ENCODE results near the gene HP1BP3.

The HP1BP3 gene

GRCh38 chr1:20770314-20771087 is 16.6 kb downstream of the HP1BP3 start:
- DNase-seq (ENCODE audit: low read depth): no peak

GRCh38 chr1:20767271-20767670 is 19.8 kb downstream of the HP1BP3 start:
- no peak for DNase-seq (ENCODE audit: low read depth)

GRCh38 chr1:20763417-20763816 is 23.7 kb downstream of the HP1BP3 start:
- DNase-seq (ENCODE audit: low read depth): no peak

DNA sequence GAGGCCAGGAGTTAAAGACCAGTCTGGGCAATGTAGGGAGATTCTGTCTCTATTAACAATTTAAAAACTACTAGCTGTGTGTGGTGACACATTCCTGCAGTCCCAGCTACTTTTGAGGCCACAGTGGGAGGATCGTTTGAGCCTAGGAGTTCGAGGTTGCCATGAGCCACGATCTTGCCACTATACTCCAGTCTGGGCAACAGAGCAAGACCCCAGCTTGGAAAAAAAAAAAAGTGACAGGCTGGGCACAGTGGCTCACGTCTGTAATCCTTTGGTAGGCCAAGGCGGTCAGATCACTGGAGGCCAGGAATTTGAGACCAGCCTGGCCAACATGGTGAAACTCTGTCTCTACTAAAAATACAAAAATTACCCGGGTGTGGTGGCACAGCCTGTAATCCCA is 26.8 kb downstream of the HP1BP3 start:
- no peak for DNase-seq (ENCODE audit: low read depth)

DNA sequence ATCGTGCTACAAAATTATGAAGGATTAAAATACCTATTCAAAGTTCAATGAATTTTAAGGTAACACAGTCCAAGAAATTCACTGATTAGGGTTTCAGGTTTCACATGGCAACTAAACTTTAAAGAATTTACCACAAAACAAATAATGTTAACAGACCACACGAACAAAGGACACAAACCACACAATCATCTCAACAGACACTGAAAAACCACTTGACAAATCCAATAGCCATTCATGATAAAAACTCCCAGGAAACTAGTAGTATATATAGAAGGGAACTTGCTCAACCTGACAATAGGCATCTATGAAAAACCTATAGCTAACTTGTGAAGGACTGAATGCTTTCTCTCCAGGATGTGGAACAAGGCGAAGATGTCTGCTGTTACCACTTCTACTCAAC is 33.5 kb downstream of the HP1BP3 start:
- no peak for DNase-seq (ENCODE audit: low read depth)

DNA sequence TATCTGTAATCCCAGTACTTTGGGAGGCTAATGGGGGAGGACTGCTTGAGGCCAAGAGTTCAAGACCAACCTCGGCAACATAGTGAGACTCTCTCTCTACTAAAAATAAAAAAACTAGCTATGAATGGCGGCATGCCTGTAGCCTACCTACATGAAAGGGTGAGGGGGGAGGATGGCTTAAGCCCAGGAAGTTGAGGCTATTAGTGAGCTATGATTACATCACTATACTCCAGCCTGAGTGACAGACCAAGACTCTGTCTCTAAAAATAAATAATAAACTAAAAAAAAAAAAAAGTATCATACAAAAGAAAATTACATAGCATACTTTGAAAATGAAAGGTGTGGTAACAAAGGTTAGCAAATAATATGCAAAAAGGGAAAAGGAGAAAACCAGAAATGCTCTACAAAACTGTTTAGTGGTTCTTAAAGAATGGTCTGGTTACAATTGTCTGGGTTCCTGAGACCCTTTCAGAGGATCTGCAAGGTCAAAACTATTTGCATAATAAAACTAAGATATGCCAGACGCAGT is 35.6 kb downstream of the HP1BP3 start:
- DNase-seq (ENCODE audit: low read depth): no peak

DNA sequence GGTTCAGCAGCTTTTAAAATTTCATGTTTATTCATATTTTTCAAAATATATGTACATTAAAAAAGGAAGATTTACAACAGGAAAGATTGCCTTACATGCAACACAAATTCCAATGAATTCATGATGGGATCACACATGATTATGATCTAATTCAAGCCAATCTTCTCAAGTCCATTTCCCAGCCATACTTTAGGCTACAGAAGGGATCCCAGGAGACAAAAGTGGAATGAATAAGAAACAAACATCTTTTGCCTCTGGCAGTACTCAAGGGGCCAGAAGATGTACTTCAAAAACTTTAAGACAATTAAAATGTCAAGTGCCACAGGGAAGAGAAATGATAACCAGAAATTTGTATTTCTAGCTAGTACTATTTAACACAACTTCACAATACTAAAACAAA is 44.4 kb downstream of the HP1BP3 start:
- DNase-seq (ENCODE audit: low read depth): no peak

- no peak for DNase-seq (ENCODE audit: low read depth)
Measured at GRCh38 chr1:20740781-20741180, 46.3 kb downstream of the HP1BP3 start.

- DNase-seq (ENCODE audit: low read depth): no peak
Measured at GRCh38 chr1:20739225-20739624, 47.9 kb downstream of the HP1BP3 start.

DNA sequence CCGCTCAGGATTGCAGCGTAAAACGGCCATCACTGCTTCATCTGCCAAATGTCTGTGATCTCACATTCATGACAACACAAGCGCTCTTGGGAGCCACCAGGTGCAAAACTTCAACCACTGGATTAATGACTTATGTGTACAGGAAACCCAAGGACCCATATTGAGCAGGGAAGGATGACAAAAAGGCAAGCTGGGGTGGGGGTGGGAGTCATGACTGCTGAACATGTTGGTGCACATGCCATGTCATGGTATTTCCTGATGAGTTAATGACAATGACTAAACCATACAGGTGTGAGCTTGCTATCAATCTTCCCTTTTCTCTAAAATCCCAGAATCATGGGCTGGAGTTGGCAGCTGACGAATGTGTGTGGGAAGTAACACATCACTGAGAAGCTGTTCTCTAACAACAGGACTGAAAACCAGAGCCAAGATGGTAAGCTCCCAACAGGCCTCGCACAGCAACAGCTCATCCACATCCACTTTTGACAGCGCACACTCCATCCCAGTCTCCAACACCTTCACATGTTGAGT is 51.5 kb downstream of the HP1BP3 start:
- DNase-seq (ENCODE audit: low read depth): no peak

- DNase-seq (ENCODE audit: low read depth): no peak
Measured at GRCh38 chr1:20733360-20733975, 53.6 kb downstream of the HP1BP3 start.

- peak; percentile 53 for DNase-seq (ENCODE audit: low read depth)
Measured at GRCh38 chr1:20732588-20733359, 54.3 kb downstream of the HP1BP3 start, which contains the start of gene SH2D5. Gene SH2D5 (minus strand): TSS chr1:20732703. CDS start chr1:20728044, 4,659 bp downstream.

- DNase-seq (ENCODE audit: low read depth): peak; percentile 32
Measured at GRCh38 chr1:20732071-20732587, 55.0 kb downstream of the HP1BP3 start.

GRCh38 chr1:20731057-20731991 is 55.8 kb downstream of the HP1BP3 start:
- no peak for DNase-seq (ENCODE audit: low read depth)

DNA sequence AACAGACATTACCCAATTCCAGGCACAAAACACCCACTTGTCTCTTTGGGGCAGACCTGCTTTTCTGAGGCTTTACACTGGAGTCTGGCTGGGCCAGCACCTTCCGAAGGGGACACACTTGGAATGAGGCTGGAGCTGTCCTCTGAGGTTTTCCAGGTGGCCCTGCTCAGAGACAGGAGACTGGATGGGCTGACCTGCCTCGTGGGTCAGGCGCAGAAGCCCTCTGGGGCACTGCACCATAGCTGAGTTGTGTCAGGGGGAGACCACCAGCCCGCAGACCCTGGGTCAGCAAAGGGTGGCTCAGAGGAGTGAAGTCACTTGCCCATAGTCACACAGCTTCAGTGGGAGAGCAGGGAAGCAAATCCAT is 56.4 kb downstream of the HP1BP3 start:
- DNase-seq (ENCODE audit: low read depth): no peak

- no peak for DNase-seq (ENCODE audit: low read depth)
Measured at GRCh38 chr1:20729990-20730689, 57.0 kb downstream of the HP1BP3 start.

DNA sequence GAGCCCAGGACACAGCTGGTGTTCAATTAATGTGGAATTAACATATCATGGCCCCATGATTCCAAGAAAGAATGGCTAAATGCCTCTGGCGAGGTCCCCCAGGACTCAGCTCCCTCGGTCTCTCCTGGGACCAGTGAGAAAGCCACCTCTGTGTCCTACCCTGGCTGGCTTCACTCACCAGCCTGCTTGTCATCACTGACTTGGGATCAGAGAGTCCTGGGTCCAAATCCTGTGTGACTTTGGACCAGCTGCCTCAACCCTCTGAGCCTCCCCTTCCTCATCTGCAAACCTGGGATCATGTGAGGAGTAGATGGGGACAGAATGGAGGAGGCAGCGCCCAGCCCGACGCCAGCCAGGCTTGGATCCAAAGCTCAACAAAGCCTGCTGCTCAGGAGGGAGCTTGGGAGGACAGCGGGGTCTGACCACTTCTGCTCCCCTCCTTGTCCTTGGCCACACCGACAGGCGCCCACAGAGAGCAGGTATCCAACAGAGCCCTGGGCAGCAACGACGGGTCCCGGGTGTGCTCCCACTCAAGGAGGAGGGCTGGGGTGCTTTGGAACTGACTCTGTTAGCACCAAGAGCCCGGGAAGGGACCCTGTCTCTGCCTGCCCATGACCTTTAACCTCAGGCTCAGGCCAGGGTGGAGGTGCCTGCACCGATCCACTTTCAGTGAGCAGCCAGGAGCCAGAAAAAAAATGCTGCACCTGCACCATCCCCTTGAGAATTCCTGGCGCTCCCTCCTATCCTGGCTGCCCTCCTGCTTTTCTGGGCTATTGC is 57.8 kb downstream of the HP1BP3 start:
- no peak for DNase-seq (ENCODE audit: low read depth)

- no peak for DNase-seq (ENCODE audit: low read depth)
Measured at GRCh38 chr1:20728371-20729154, 58.5 kb downstream of the HP1BP3 start.
